GM21390 (cell line): ENCODE data around the gene LRRC1.

ENCODE experiments used
- ATAC-seq: cut with Tn5 transposase; IDR thresholded peaks from one replicate; pipeline ENCODE4 v1.9.1; 2021; ENCODE audit not compliant: unreplicated experiment

LRRC1 gene

DNA sequence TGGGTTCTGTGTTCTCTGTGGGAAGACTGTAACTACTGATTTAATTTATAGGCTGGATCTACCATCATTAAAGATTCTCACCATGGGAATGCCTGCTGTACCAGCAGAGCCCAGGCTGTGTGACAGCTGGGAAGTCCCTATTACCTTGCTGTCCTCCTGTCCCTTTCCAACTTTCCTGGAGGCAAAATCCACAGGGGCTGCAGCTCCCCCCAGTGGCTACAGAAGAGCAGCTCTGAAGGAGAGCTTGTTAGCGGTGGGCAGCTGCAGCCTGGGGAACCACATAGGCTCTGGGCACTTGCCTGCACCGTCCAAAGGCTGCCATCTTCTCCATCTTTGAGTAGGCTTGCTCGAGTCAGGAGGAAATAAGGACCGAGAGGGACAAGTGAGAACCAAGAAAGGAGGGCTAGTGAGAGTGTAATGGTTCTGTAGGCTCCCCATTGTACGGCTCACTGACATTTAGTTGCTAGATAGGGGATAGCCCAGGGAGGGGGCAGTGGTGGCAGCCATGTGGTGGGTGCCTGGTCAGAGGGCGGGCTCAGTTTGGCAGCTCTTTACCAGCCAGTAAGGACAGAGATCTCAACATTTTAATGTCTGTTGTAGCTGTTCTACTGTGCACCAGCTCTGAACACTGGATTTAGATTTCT lies 161.4 kb downstream of the LRRC1 start:
- peak; percentile 49 for ATAC-seq

- no peak for ATAC-seq
Measured at GRCh38 chr6:53956804-53957203, 162.0 kb downstream of the LRRC1 start.

GRCh38 chr6:53959717-53960116 lies 164.9 kb downstream of the LRRC1 start:
- ATAC-seq, result no peak

GRCh38 chr6:53960311-53960710 lies 165.5 kb downstream of the LRRC1 start:
- no peak for ATAC-seq

GRCh38 chr6:53961679-53962370 lies 167.0 kb downstream of the LRRC1 start:
- no peak for ATAC-seq

- no peak for ATAC-seq
Measured at GRCh38 chr6:53962646-53963045, 167.8 kb downstream of the LRRC1 start.

DNA sequence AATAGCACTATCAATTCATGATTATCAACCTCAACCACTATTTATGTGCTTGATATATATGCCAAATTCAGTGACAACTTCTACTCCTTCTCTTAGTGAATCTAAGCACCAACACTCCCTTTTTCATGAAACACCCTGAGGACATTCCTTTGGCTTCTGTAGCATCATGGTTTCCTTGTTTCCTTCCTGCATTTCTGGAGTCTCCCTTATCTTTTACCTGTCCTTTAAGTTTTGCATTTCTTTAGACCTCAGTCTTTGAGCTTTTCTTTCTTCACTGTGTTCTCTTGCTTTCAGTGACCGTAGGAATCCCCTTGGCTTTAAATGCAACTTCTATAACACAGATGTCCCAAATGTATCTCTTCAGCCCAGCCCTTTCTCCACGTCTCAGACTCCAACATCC lies 172.6 kb downstream of the LRRC1 start:
- no peak for ATAC-seq
